Lower leg skin (tissue), 4 donors: ENCODE measurements around the gene TMEM120A. TPM values are rescaled to one million over a fixed set of nuclear protein-coding genes. Genes with fewer than 3 reads are reported as not detected.

Source experiments
- DNase-seq, 2 donors: peaks; one replicate each; pipeline ENCODE4 v3.0.0-alpha.2; 2019; ENCODE audit warnings: low spot score in 2 of 2
- H3K4me3 ChIP-seq: fragments of 200-600 bp; sonication (generic); 2 replicates; pipeline ENCODE4 v1.5.1; 2017; ENCODE audit warnings: mild to moderate bottlenecking, low read depth; ENCODE audit not compliant: poor library complexity, severe bottlenecking
- POLR2A ChIP-seq, 2 donors: fragments of 450-650 bp; IDR thresholded peaks; one replicate each; pipeline ENCODE4 v1.6.1; 2016 to 2017; ENCODE audit warnings: antibody characterized with exemption in 2 of 2, mild to moderate bottlenecking in 1 of 2, moderate library complexity in 1 of 2
- WGBS, 2 donors: methylation state at CpG; one replicate each; pipeline ENCODE4 v1.1.5; 2018; 5-methylcytosine and 5-hydroxymethylcytosine counted together
- intact Hi-C: fragments of 100-400 bp; cut with DNase I; formaldehyde crosslinking; loops from one replicate; pipeline ENCODE4 v1.15.0; 2023; ENCODE audit warnings: low total_unique reads
- total RNA-seq, 4 donors: library from RNA; depleted of rRNA; stranded (reverse); fragments of >200 nt; gene quantifications; one replicate each; pipeline ENCODE4 v1.1.0, GENCODE V29; 2016

The TMEM120A gene
- total RNA-seq, 4 donors from 2014 or later, result 17.7 to 37.4 (median 27.6) TPM

GRCh38 chr7:75937958-75938786, 56.2 kb downstream of the TMEM120A start:
- DNase-seq, result peak; percentile 72 to 87
- 67 to 84% methylated on average over 15 of the region's 15 CpGs for WGBS, 2 donors
- H3K4me3 ChIP-seq, result no peak overlapping the region
- no peak for TF ChIP-seq POLR2A (IDR thresholded peaks at IDR 0.05)
- intact Hi-C loops, result no loop called here

Other genes with a start within 250 kb of the TMEM120A start
- 1 to 10 TPM in 2 of 4 donors, under 1 TPM in 1, not detected in 1; 0.79 to 2.0 (median 1.9) TPM for gene CCL26, start 222.4 kb downstream of the TMEM120A start, total RNA-seq
- 1 to 10 TPM in 1 of 4 donors, under 1 TPM in 2, not detected in 1; 0.64 to 2.0 (median 0.72) TPM for gene CCL24, start 180.8 kb downstream of the TMEM120A start, total RNA-seq
- 10 to 100 TPM; 34.7 to 50.0 (median 41.4) TPM for gene RHBDD2, start 115.6 kb downstream of the TMEM120A start, total RNA-seq
- gene POR, start 79.4 kb downstream of the TMEM120A start, total RNA-seq, result 100 to 1,000 TPM in 1 of 4 donors, 10 to 100 TPM in 3; 77.4 to 129 (median 97.0) TPM
- gene STYXL1, start 53.4 kb upstream of the TMEM120A start, total RNA-seq, result 10 to 100 TPM; 33.4 to 63.9 (median 42.2) TPM
- 100 to 1,000 TPM in 3 of 4 donors, 10 to 100 TPM in 1; 89.3 to 121 (median 110) TPM for gene MDH2, start 53.5 kb upstream of the TMEM120A start, total RNA-seq
- gene SRRM3, start 207.3 kb upstream of the TMEM120A start, total RNA-seq, result 10 to 100 TPM in 1 of 4 donors, 1 to 10 TPM in 3; 7.5 to 12.3 (median 9.4) TPM